ENCODE data around the gene DDI2. TPM values are rescaled to one million over a fixed set of nuclear protein-coding genes. Genes with fewer than 3 reads are reported as not detected.

DDI2 gene
- total RNA-seq, result 10 to 100 TPM; 69.2 to 77.4 (median 71.0) TPM

DNA sequence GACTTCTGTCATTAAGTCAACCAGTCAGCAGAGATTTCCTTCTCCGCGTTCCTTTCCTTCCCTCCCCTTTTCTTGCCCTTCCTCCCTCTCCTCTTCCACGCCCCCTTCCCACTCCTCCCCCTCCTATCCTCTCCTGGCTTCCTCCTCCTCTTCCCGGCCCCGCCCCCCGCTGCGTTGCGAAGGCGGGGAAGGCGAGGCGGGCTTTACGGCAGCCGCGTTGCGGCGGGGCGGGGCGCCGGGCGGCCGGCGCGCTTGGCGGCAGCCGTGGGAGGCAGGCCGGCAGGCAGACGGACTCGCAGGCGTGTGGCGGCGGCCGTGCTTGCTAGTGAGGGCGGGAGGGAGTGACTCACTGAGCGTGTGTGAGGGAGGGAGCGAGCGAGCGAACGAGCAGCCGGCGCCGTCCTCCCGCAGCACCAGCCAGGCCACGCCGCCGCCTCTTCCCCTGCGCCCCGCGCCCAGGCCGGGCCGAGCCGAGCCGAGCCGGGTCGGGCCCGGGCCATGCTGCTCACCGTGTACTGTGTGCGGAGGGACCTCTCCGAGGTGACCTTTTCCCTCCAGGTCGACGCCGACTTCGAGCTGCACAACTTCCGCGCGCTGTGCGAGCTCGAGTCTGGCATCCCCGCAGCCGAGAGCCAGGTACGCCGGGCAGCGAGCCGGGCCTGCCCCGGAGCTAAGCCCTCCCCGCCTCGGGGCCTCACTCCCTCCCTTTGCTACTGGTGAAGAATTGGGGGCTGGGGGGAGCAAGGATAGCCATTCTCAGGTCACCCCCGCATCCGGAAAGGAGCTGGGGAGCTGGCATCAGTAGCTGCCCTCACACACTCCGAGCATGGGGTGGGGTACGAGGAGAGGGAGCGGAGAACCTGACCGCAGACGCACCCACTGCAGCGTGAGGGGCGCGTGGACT lies at the start of gene DDI2:
DDI2 (plus strand) TSS at position 286 of the 904 bp plus-strand sequence; CDS start at position 499, 213 bp downstream.
- Histone ChIP-seq H3K9me3 (no peaks in the 10 kb centered on the region), H3K27me3 (no peaks in the 10 kb centered on the region), H3K4me3 (peak within 1 kb of the TSS; percentile 86 to 98 (median 91)), H3K36me3 (no peaks in the 10 kb centered on the region), H3K27ac (peak within 1 kb of the TSS; percentile 97), H3K4me1 (peaks cover 3 to 4% of the 10 kb centered on the region in 2 donors)
- DNase-seq (ENCODE audit: low spot score in 2 of 2), result peak; percentile 94 to 98
- TF ChIP-seq POLR2AphosphoS5 (IDR thresholded peaks at IDR 0.05), result peak in 2 of 3 donors; percentile 66 to 71
- TF ChIP-seq POLR2A (IDR thresholded peaks at IDR 0.05), result peak; percentile 16
- TF ChIP-seq, protein P1, sequence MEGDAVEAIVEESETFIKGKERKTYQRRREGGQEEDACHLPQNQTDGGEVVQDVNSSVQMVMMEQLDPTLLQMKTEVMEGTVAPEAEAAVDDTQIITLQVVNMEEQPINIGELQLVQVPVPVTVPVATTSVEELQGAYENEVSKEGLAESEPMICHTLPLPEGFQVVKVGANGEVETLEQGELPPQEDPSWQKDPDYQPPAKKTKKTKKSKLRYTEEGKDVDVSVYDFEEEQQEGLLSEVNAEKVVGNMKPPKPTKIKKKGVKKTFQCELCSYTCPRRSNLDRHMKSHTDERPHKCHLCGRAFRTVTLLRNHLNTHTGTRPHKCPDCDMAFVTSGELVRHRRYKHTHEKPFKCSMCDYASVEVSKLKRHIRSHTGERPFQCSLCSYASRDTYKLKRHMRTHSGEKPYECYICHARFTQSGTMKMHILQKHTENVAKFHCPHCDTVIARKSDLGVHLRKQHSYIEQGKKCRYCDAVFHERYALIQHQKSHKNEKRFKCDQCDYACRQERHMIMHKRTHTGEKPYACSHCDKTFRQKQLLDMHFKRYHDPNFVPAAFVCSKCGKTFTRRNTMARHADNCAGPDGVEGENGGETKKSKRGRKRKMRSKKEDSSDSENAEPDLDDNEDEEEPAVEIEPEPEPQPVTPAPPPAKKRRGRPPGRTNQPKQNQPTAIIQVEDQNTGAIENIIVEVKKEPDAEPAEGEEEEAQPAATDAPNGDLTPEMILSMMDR (IDR thresholded peaks at IDR 0.05), result no peak
- intact Hi-C loops (cut with DNase I; ENCODE audit: low total_unique reads), result no loop called here

DNA sequence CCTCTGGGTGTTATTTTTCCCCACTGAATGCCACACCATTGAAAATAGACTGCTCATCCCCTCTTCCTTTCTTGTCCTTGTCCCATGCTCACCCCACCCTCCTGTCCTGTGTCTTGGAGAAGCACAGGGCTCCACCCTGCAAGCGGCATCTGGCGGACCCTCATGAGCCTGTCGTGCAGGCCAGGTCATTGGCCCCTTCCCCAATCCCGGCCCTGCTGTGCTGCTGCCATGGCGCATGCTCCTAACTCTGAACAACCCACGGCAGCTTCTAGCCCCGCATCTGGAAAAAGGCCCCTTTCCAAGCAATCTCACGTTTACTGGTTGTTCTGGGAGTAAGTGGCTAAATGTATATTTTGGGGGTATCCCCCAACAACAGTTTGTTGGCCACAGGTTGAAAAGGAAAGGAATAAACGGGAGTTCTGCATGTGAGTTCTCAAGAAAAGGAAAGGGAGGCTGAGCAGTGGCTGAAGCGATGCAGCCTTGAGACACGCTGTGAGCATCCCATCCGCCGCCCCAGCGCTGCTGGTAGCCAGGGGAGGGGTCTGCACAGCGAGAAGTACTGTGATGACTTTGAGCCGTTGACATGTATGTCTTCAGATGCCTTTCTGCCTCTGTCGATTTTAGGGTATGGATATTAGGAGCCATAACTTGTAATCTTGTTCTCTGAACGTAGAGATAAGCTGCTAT lies 48.7 kb upstream of the DDI2 start:
- Histone ChIP-seq H3K27me3 (no peaks in the 10 kb centered on the region), H3K9me3 (no peaks in the 10 kb centered on the region)

DNA sequence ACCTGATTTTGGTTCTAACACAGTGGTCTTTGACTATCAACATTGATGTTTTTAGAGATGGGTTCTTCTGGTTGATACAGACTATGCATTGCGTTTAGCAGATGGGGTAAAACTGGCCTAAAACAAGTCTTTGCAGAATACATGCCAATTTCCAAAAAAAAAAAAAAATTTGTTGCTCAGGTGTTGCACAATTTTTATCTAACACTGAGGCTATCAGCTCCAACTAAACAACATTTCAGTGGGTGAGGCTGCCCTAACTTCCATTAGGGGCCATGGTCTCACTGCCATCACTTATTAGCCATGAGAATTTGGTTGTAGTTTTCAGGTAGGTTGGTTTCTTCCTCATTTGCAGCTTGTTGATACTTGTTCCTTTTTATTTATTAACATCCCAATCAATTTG lies 46.4 kb upstream of the DDI2 start:
- Histone ChIP-seq H3K9me3 (no peaks in the 10 kb centered on the region), H3K4me1 (no peaks in the 10 kb centered on the region), H3K27me3 (no peaks in the 10 kb centered on the region), H3K4me3 (no peak overlapping the region), H3K36me3 (no peaks in the 10 kb centered on the region), H3K27ac (no peak overlapping the region)
- TF ChIP-seq POLR2A (IDR thresholded peaks at IDR 0.05) (no peak), POLR2AphosphoS5 (IDR thresholded peaks at IDR 0.05) (no peak)
- TF ChIP-seq, protein P1 (IDR thresholded peaks at IDR 0.05), result no peak
- DNase-seq (ENCODE audit: low spot score in 2 of 2), result no peak
- intact Hi-C loops (cut with DNase I; ENCODE audit: low total_unique reads), result no loop called here

More for the DNA sequence above, 48.7 kb upstream of the DDI2 start:
- H3K4me1 ChIP-seq, result no peaks in the 10 kb centered on the region
- no peaks in the 10 kb centered on the region for H3K36me3 ChIP-seq
- no peak for TF ChIP-seq POLR2AphosphoS5 (IDR thresholded peaks at IDR 0.05)
- TF ChIP-seq, protein P1 (IDR thresholded peaks at IDR 0.05), result no peak
- no peak overlapping the region for H3K27ac ChIP-seq
- H3K4me3 ChIP-seq, result no peak overlapping the region
- no peak for DNase-seq (ENCODE audit: low spot score in 2 of 2)
- intact Hi-C loops (cut with DNase I; ENCODE audit: low total_unique reads), result no loop called here

DNA sequence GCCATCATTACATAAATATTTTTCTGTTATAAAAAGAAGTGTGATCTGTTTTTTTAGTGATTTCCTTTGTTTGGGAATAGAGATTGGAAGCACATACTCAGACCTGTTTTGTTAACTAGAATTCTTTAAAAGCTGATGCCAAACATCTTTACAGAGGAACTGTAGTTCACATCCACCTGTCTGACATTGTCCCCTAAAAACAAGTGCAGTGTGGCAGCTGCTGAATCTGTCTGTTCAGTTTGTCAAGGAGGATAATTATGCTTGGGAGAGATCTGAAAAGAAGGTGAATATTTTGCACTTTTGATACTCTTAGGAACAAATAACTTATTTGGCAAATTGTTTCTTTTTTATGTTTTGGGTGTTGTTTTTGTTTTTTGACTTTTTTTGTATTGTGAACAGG lies 46.0 kb upstream of the DDI2 start:
- TF ChIP-seq POLR2AphosphoS5 (IDR thresholded peaks at IDR 0.05) (no peak), POLR2A (IDR thresholded peaks at IDR 0.05) (no peak)
- TF ChIP-seq, protein P1 (IDR thresholded peaks at IDR 0.05), result no peak
- intact Hi-C loops (cut with DNase I; ENCODE audit: low total_unique reads), result no loop called here
- H3K36me3 ChIP-seq, result no peaks in the 10 kb centered on the region

DNA sequence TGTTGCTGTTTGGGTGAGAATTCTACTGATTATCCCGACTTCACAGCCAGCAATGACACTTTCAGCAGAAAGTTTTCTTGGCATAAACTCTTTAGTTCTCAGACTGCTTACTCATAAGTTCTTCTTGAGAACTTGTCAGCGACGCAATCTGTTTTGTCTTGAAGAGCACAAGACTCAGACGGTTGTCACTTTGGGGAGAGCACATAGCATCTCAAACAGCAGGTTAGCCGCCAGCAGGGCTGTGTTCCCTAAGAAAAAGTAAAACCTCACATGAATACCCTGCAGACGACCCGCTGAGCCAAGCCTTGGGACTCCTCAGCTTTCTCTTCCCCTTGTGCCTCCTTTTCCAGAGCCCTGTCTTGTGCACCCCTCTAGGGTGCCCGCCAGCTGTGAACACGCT lies 43.8 kb upstream of the DDI2 start:
- no peak for DNase-seq (ENCODE audit: low spot score in 2 of 2)

More for the DNA sequence above, 46.0 kb upstream of the DDI2 start:
- no peak overlapping the region for H3K4me3 ChIP-seq
- no peaks in the 10 kb centered on the region for H3K27me3 ChIP-seq
- H3K4me1 ChIP-seq, result no peaks in the 10 kb centered on the region
- DNase-seq (ENCODE audit: low spot score in 2 of 2), result no peak
- H3K27ac ChIP-seq, result no peak overlapping the region
- no peaks in the 10 kb centered on the region for H3K9me3 ChIP-seq

More for the DNA sequence above, 43.8 kb upstream of the DDI2 start:
- Histone ChIP-seq H3K4me3 (no peak overlapping the region), H3K27ac (no peak overlapping the region), H3K9me3 (no peaks in the 10 kb centered on the region), H3K4me1 (no peaks in the 10 kb centered on the region), H3K36me3 (no peaks in the 10 kb centered on the region), H3K27me3 (no peaks in the 10 kb centered on the region)
- intact Hi-C loops (cut with DNase I; ENCODE audit: low total_unique reads), result no loop called here
- TF ChIP-seq, protein P1 (IDR thresholded peaks at IDR 0.05), result no peak
- TF ChIP-seq POLR2A (IDR thresholded peaks at IDR 0.05) (no peak), POLR2AphosphoS5 (IDR thresholded peaks at IDR 0.05) (no peak)

All from breast epithelium (tissue), 4 donors.